Sigmoid colon (tissue), 7 donors: ENCODE data around the gene PRIMPOL. TPM values are rescaled to one million over a fixed set of nuclear protein-coding genes. Genes with fewer than 3 reads are reported as not detected.

Source experiments
- DNase-seq: peaks from one replicate; pipeline ENCODE4 v3.0.0-alpha.2; 2019
- H3K27ac ChIP-seq, 4 donors: fragments of 200-600 bp; sonication (generic); one replicate each; pipeline ENCODE4 v1.5.1; 2016 to 2019; ENCODE audit warnings: mild to moderate bottlenecking in 1 of 4
- H3K27me3 ChIP-seq, 3 donors: fragments of 200-600 bp; sonication (generic); one replicate each; pipeline ENCODE4 v1.5.1; 2019; ENCODE audit warnings: mild to moderate bottlenecking in 1 of 3
- H3K36me3 ChIP-seq, 4 donors: fragments of 200-600 bp; sonication (generic); one replicate each; pipeline ENCODE4 v1.5.1; 2016 to 2019
- H3K4me1 ChIP-seq, 4 donors: fragments of 200-600 bp; sonication (generic); one replicate each; pipeline ENCODE4 v1.5.1; 2017 to 2019
- H3K4me3 ChIP-seq, 4 donors: fragments of 200-600 bp; sonication (generic); one replicate each; pipeline ENCODE4 v1.5.1; 2017 to 2019; ENCODE audit warnings: mild to moderate bottlenecking in 2 of 4, moderate library complexity in 1 of 4
- H3K9me3 ChIP-seq, 4 donors: fragments of 200-600 bp in 3 of 4; sonication (generic) in 3 of 4; one replicate each; pipeline versions ENCODE4 v1.5.1 to v1.6.1; 2013 to 2019
- CTCF ChIP-seq, 4 experiments: fragments of 450-650 bp in 3 of 4; fragments of 200-600 bp in 1 of 4; IDR thresholded peaks; one replicate each; pipeline ENCODE4 v1.5.1; 2016 to 2019; ENCODE audit warnings: antibody characterized with exemption in 4 of 4, mild to moderate bottlenecking in 3 of 4, moderate library complexity in 2 of 4
- EP300 ChIP-seq, 4 donors: sonication (generic); formaldehyde crosslinking; IDR thresholded peaks; one replicate each; pipeline ENCODE4 v1.6.1; 2017; ENCODE audit warnings: antibody characterized with exemption in 4 of 4
- POLR2A ChIP-seq, 2 donors: fragments of 450-650 bp; IDR thresholded peaks; one replicate each; pipeline ENCODE4 v1.6.1; 2016; ENCODE audit warnings: antibody characterized with exemption in 2 of 2, mild to moderate bottlenecking in 2 of 2, moderate library complexity in 2 of 2
- POLR2AphosphoS5 ChIP-seq, 4 donors: sonication (generic); formaldehyde crosslinking; IDR thresholded peaks; one replicate each; pipeline ENCODE4 v1.6.1; 2017; ENCODE audit warnings: antibody characterized with exemption in 4 of 4
- WGBS, 2 donors: extraction: QIAGEN DNeasy Blood & Tissue Kit; methylation state at CpG; one replicate each; pipeline ENCODE4 v1.1.7; 2013; 5-methylcytosine and 5-hydroxymethylcytosine counted together
- intact Hi-C: fragments of 100-400 bp; cut with DNase I; formaldehyde crosslinking; loops from one replicate; pipeline ENCODE4 v1.15.1; 2023
- polyA plus RNA-seq, 3 donors: library from polyadenylated mRNA; stranded (reverse); fragments of 200-250 nt; gene quantifications; one replicate each; pipeline ENCODE4 v1.2.3, GENCODE V29; 2013
- total RNA-seq, 4 donors: library from RNA; depleted of rRNA; stranded (reverse); fragments of >200 nt; gene quantifications; one replicate each; pipeline ENCODE4 v1.1.0, GENCODE V29; 2016
- donor health status: healthy with polysubstance abuse.
- donor health status: Bipolar disorder and iron deficiency.
- donor health status: healthy.

Gene PRIMPOL
- total and polyA plus RNA-seq, 7 donors, result 12.0 to 67.3 (median 30.5) TPM

- 89 to 96% methylated on average over 9 of the region's 9 CpGs for WGBS, 2 donors
- no peaks in the 10 kb centered on the region for H3K27me3 ChIP-seq
- peaks cover 0 to 75% (median 16%) of the 10 kb centered on the region in 4 donors for H3K36me3 ChIP-seq
- no peak overlapping the region for H3K27ac ChIP-seq
- intact Hi-C loops, result no loop called here
- no peak for DNase-seq
- H3K4me1 ChIP-seq, result no peaks in the 10 kb centered on the region
- TF ChIP-seq EP300 (IDR thresholded peaks at IDR 0.05) (no peak), POLR2AphosphoS5 (IDR thresholded peaks at IDR 0.05) (no peak), POLR2A (IDR thresholded peaks at IDR 0.05) (no peak), CTCF (IDR thresholded peaks at IDR 0.05) (no peak)
- no peaks in the 10 kb centered on the region for H3K9me3 ChIP-seq
- no peak overlapping the region for H3K4me3 ChIP-seq
These were observed 18.6 kb downstream of the PRIMPOL start for GRCh38 chr4:184668096-184668495.

GRCh38 chr4:184668511-184669114 is 19.1 kb downstream of the PRIMPOL start:
- H3K36me3 ChIP-seq, result peaks cover 0 to 78% (median 16%) of the 10 kb centered on the region in 4 donors
- TF ChIP-seq POLR2AphosphoS5 (IDR thresholded peaks at IDR 0.05), result no peak
- DNase-seq, result no peak
- no peaks in the 10 kb centered on the region for H3K9me3 ChIP-seq
- no peaks in the 10 kb centered on the region for H3K4me1 ChIP-seq
- intact Hi-C loops, result no loop called here
- H3K4me3 ChIP-seq, result no peak overlapping the region
- H3K27me3 ChIP-seq, result no peaks in the 10 kb centered on the region
- 80 to 87% methylated on average over 9 of the region's 9 CpGs for WGBS, 2 donors
- H3K27ac ChIP-seq, result no peak overlapping the region

GRCh38 chr4:184669251-184669650 is 19.7 kb downstream of the PRIMPOL start:
- Histone ChIP-seq H3K9me3 (no peaks in the 10 kb centered on the region), H3K27ac (no peak overlapping the region), H3K27me3 (no peaks in the 10 kb centered on the region), H3K4me1 (no peaks in the 10 kb centered on the region), H3K36me3 (peaks cover 0 to 84% (median 18%) of the 10 kb centered on the region in 4 donors), H3K4me3 (no peak overlapping the region)
- no peak for DNase-seq
- intact Hi-C loops, result no loop called here
- TF ChIP-seq EP300 (IDR thresholded peaks at IDR 0.05), result no peak
- WGBS, 2 donors, result 90 to 93% methylated on average over 7 of the region's 7 CpGs

GRCh38 chr4:184671101-184671500 is 21.6 kb downstream of the PRIMPOL start:
- no peak overlapping the region for H3K27ac ChIP-seq
- H3K4me3 ChIP-seq, result no peak overlapping the region
- no peaks in the 10 kb centered on the region for H3K9me3 ChIP-seq
- no peak for TF ChIP-seq POLR2AphosphoS5 (IDR thresholded peaks at IDR 0.05)
- no peak for TF ChIP-seq POLR2A (IDR thresholded peaks at IDR 0.05)
- TF ChIP-seq CTCF (IDR thresholded peaks at IDR 0.05), result no peak
- TF ChIP-seq EP300 (IDR thresholded peaks at IDR 0.05), result no peak
- no peak for DNase-seq
- no peaks in the 10 kb centered on the region for H3K4me1 ChIP-seq
- no peaks in the 10 kb centered on the region for H3K27me3 ChIP-seq
- WGBS, 2 donors, result 36 to 75% methylated on average over 9 of the region's 9 CpGs
- H3K36me3 ChIP-seq, result peaks cover 0 to 90% (median 23%) of the 10 kb centered on the region in 4 donors
- intact Hi-C loops, result no loop called here

- no peaks in the 10 kb centered on the region for H3K9me3 ChIP-seq
- intact Hi-C loops, result no loop called here
- no peaks in the 10 kb centered on the region for H3K27me3 ChIP-seq
- WGBS, 2 donors, result 97 to 98% methylated on average over 6 of the region's 6 CpGs
- no peak overlapping the region for H3K4me3 ChIP-seq
- no peak for TF ChIP-seq POLR2A (IDR thresholded peaks at IDR 0.05)
- TF ChIP-seq POLR2AphosphoS5 (IDR thresholded peaks at IDR 0.05), result no peak
- TF ChIP-seq EP300 (IDR thresholded peaks at IDR 0.05), result no peak
- no peak for TF ChIP-seq CTCF (IDR thresholded peaks at IDR 0.05)
- no peak for DNase-seq
- H3K4me1 ChIP-seq, result no peaks in the 10 kb centered on the region
- H3K36me3 ChIP-seq, result peaks cover 0 to 73% (median 17%) of the 10 kb centered on the region in 4 donors
- H3K27ac ChIP-seq, result no peak overlapping the region
These were observed 23.2 kb downstream of the PRIMPOL start for GRCh38 chr4:184672741-184673140.

- Histone ChIP-seq H3K27me3 (no peaks in the 10 kb centered on the region), H3K4me1 (no peaks in the 10 kb centered on the region), H3K9me3 (no peaks in the 10 kb centered on the region), H3K4me3 (no peak overlapping the region), H3K27ac (no peak overlapping the region), H3K36me3 (peaks cover 0 to 60% (median 13%) of the 10 kb centered on the region in 4 donors)
- intact Hi-C loops, result no loop called here
- TF ChIP-seq EP300 (IDR thresholded peaks at IDR 0.05), result no peak
- no peak for TF ChIP-seq POLR2A (IDR thresholded peaks at IDR 0.05)
- DNase-seq, result no peak
- WGBS, 2 donors, result 94 to 96% methylated on average over 4 of the region's 4 CpGs
These were observed 24.5 kb downstream of the PRIMPOL start for GRCh38 chr4:184674011-184674410.
